Duodenal mucosa (tissue), 2 donors: ENCODE results near the gene TTLL9.
A peak's percentile ranks its signal among the peaks of the same experiment; 100 is the strongest.

Experiments used
- H3K27ac ChIP-seq: one replicate; pipeline ENCODE4 v1.7.0; 2013; ENCODE audit warnings: low read depth, low read length
- H3K27me3 ChIP-seq, 2 donors: one replicate each; pipeline ENCODE4 v1.7.0; 2013; ENCODE audit warnings: low read length in 2 of 2, control low read depth in 1 of 2; ENCODE audit not compliant: insufficient read depth in 2 of 2, control insufficient read depth in 1 of 2
- H3K36me3 ChIP-seq, 2 donors: one replicate each; pipeline ENCODE4 v1.7.0; 2013; ENCODE audit warnings: low read length in 2 of 2, control low read depth in 1 of 2; ENCODE audit not compliant: insufficient read depth in 2 of 2, control insufficient read depth in 1 of 2
- H3K4me1 ChIP-seq, 2 donors: one replicate each; pipeline ENCODE4 v1.7.0; 2013; ENCODE audit warnings: low read length in 2 of 2, control low read depth in 1 of 2; ENCODE audit not compliant: insufficient read depth in 2 of 2, control insufficient read depth in 1 of 2
- H3K4me3 ChIP-seq, 2 donors: one replicate each; pipeline ENCODE4 v1.7.0; 2013; ENCODE audit warnings: low read length in 2 of 2, low read depth in 1 of 2
- H3K9ac ChIP-seq, 2 donors: one replicate each; pipeline ENCODE4 v1.7.0; 2013; ENCODE audit warnings: low read length in 2 of 2, low read depth in 1 of 2
- H3K9me3 ChIP-seq, 2 donors: one replicate each; pipeline ENCODE4 v1.7.0; 2013; ENCODE audit warnings: low read length in 2 of 2, control low read depth in 1 of 2; ENCODE audit not compliant: control insufficient read depth in 1 of 2

TTLL9 gene

DNA sequence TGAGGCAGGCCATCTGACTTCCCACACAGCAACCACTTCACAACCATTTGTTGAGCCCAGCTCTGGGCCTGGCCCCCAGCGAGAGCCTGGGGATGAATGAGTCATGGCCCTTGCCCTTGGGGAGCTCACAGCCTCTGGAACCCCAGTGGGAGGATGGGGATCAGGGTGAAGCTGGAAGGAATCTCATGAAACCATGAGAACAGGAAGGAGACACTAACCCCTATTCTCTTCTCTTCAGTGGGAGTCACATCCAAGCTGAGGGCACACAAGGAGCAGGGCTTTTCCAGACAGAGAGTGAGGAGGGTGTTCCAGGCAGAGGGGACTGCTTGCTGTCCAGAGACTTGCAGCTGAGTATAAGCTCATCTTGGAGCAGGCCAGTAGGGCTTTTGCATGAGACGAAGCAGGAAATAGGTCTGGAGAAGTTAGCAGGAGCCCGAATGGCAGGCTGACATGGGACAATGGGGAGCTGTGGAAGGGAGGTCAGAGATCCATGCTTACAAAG is 32.5 kb upstream of the TTLL9 start:
- no peaks in the 10 kb centered on the region for H3K36me3 ChIP-seq
- H3K4me3 ChIP-seq: no peak overlapping the region
- peaks cover 12 to 19% of the 10 kb centered on the region in 2 donors for H3K4me1 ChIP-seq
- H3K27ac ChIP-seq: no peak overlapping the region
- no peaks in the 10 kb centered on the region for H3K9me3 ChIP-seq
- no peak overlapping the region for H3K9ac ChIP-seq
- peaks cover 0 to 5% of the 10 kb centered on the region in 2 donors for H3K27me3 ChIP-seq

- Histone ChIP-seq H3K27ac (no peak overlapping the region), H3K36me3 (no peaks in the 10 kb centered on the region), H3K4me3 (no peak overlapping the region), H3K27me3 (peaks cover 0 to 5% of the 10 kb centered on the region in 2 donors), H3K4me1 (peaks cover 12 to 19% of the 10 kb centered on the region in 2 donors), H3K9me3 (no peaks in the 10 kb centered on the region), H3K9ac (no peak overlapping the region)
These were observed 31.7 kb upstream of the TTLL9 start for GRCh38 chr20:31838646-31839292.

- no peak overlapping the region for H3K4me3 ChIP-seq
- H3K27me3 ChIP-seq: peaks cover 0 to 5% of the 10 kb centered on the region in 2 donors
- H3K4me1 ChIP-seq: peaks cover 12 to 19% of the 10 kb centered on the region in 2 donors
- no peaks in the 10 kb centered on the region for H3K9me3 ChIP-seq
- H3K36me3 ChIP-seq: no peaks in the 10 kb centered on the region
- H3K9ac ChIP-seq: no peak overlapping the region
- no peak overlapping the region for H3K27ac ChIP-seq
These were observed 30.5 kb upstream of the TTLL9 start for GRCh38 chr20:31839782-31840487.

- Histone ChIP-seq H3K27me3 (peaks cover 0 to 5% of the 10 kb centered on the region in 2 donors), H3K9me3 (no peaks in the 10 kb centered on the region), H3K9ac (no peak overlapping the region), H3K27ac (no peak overlapping the region), H3K4me3 (no peak overlapping the region), H3K4me1 (peaks cover 4 to 11% of the 10 kb centered on the region in 2 donors), H3K36me3 (no peaks in the 10 kb centered on the region)
These were observed 29.3 kb upstream of the TTLL9 start for GRCh38 chr20:31840906-31841816.

DNA sequence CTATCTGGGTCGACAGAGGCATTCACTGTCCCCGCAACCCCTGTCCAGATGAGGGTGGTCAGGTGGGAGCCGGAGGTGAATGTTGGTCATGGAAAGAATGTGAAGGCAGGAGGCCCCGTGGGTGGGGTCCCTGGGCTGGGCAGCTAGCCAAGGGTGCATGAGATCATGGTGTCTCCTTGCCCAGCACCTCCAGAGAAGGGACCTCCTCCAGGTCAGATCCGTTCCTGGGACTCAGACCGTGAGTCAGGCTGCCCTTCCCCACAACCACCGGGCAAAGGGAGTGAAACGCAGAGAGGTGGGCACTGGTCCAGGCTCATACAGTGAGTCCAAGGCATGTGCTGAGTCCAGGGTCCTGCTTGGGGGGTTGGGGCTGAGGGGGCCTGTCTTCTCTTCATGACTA is 28.5 kb upstream of the TTLL9 start:
- Histone ChIP-seq H3K27ac (no peak overlapping the region), H3K36me3 (no peaks in the 10 kb centered on the region), H3K4me3 (no peak overlapping the region), H3K27me3 (peaks cover 0 to 5% of the 10 kb centered on the region in 2 donors), H3K9ac (no peak overlapping the region), H3K9me3 (no peaks in the 10 kb centered on the region), H3K4me1 (peaks cover 0 to 4% of the 10 kb centered on the region in 2 donors)

GRCh38 chr20:31842471-31843157 is 27.8 kb upstream of the TTLL9 start:
- Histone ChIP-seq H3K27me3 (peaks cover 0 to 5% of the 10 kb centered on the region in 2 donors), H3K9ac (no peak overlapping the region), H3K4me1 (peaks cover 0 to 3% of the 10 kb centered on the region in 2 donors), H3K4me3 (no peak overlapping the region), H3K27ac (peak overlapping the region; percentile 32), H3K36me3 (no peaks in the 10 kb centered on the region), H3K9me3 (no peaks in the 10 kb centered on the region)

DNA sequence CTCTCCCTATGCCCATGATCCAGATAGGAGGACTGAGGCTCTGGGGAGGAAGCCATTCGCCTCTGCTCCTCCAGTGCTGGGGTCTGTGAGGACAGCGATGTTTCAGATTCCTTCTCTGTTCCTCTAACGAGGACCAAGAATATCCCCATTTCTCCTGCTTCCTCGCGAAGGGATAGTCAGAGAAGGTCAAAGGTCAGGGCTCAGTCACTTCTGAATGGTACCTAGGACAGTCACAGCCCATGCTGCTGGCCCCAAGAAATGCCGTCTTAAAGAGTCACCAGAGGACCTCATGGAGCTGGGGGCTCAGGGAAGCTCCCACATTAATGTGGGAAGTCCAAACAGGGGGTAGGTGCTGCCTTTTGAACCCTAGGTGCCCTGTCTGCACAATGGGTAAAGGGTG is 27.1 kb upstream of the TTLL9 start:
- Histone ChIP-seq H3K4me1 (peaks cover 0 to 3% of the 10 kb centered on the region in 2 donors), H3K9ac (no peak overlapping the region)

DNA sequence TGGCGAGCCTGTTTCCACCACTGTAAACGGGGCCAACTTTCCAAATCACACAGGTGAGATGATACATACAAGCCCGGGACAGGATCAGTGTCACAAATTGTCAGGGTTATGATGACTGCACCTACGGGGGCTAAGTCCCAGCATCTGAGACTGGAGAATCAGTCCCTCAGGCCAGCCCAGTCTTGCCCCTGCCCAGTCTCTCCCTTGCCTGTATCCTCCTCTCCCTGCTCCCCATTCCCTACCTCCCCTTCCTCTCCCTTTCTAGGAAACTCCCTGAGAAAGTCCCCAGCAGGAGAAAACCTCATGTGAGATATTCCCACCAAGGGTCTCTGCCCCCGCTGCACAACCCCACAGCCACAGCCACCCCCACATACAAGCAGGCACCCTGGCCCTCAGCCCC is 26.6 kb upstream of the TTLL9 start:
- no peak overlapping the region for H3K4me3 ChIP-seq
- H3K9ac ChIP-seq: no peak overlapping the region
- H3K27me3 ChIP-seq: no peaks in the 10 kb centered on the region
- no peaks in the 10 kb centered on the region for H3K36me3 ChIP-seq
- H3K4me1 ChIP-seq: peaks cover 0 to 3% of the 10 kb centered on the region in 2 donors
- H3K9me3 ChIP-seq: no peaks in the 10 kb centered on the region
- no peak overlapping the region for H3K27ac ChIP-seq

More for the DNA sequence above, 27.1 kb upstream of the TTLL9 start:
- H3K27me3 ChIP-seq: peaks cover 0 to 1% of the 10 kb centered on the region in 2 donors
- H3K27ac ChIP-seq: no peak overlapping the region
- no peak overlapping the region for H3K4me3 ChIP-seq
- H3K9me3 ChIP-seq: no peaks in the 10 kb centered on the region
- no peaks in the 10 kb centered on the region for H3K36me3 ChIP-seq

DNA sequence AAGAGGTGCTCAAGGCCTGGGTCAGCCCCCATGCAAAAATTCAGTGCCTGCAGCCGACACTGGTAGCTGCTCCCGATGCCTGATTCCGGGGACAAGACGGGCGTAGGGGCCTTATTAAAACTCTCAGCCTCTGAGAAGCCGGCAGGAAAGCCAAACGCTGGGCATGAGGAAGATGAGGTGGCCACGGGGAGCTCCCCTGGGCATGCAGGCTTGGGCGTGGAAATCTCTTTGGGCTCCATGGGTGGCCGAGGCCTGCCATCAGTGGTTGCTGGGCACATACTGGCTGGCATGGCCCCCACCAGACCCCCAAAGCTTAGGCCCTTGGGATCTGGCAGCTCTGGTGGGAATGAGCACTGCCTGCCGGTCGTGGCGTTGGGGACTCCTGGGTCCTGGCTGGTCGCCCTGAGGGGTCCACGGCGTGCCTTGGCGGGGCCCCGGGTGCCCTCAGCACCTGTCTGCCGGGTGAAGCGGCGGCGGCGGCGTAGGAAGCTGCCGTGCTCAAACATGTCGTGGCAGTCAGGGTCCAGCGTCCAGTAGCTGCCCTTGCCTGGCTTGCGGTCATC is 25.6 kb upstream of the TTLL9 start:
- no peak overlapping the region for H3K9ac ChIP-seq
- H3K27me3 ChIP-seq: no peaks in the 10 kb centered on the region
- no peak overlapping the region for H3K4me3 ChIP-seq
- H3K4me1 ChIP-seq: peaks cover 0 to 3% of the 10 kb centered on the region in 2 donors
- H3K27ac ChIP-seq: no peak overlapping the region
- H3K36me3 ChIP-seq: no peaks in the 10 kb centered on the region
- H3K9me3 ChIP-seq: no peaks in the 10 kb centered on the region
